HepG2 (cell line): ENCODE data around the gene RIPOR3.

Source experiments
- CREB3 ChIP-seq: sonication (generic); formaldehyde crosslinking; IDR thresholded peaks from 2 replicates; pipeline ENCODE4 v1.5.0; 2020; ENCODE audit warnings: missing genetic modification reagents
- DRAP1 ChIP-seq: IDR thresholded peaks from 2 replicates; pipeline ENCODE4 v1.6.1; 2016; ENCODE audit warnings: missing genetic modification reagents, missing compliant biosample characterization
- FOXK1 ChIP-seq: sonication (generic); formaldehyde crosslinking; IDR thresholded peaks from 2 replicates; pipeline ENCODE4 v1.4.0; 2020; ENCODE audit warnings: low read depth, missing genetic modification reagents, borderline replicate concordance
- GABPA ChIP-seq, 2 experiments: IDR thresholded peaks; 2 replicates each; pipeline ENCODE4 v1.6.1; 2011 to 2016; ENCODE audit warnings: low read depth in 2 of 2, low read length in 1 of 2, missing biosample characterization in 1 of 2, missing genetic modification characterization in 1 of 2
- GLMP ChIP-seq: sonication (generic); formaldehyde crosslinking; IDR thresholded peaks from 2 replicates; pipeline ENCODE4 v1.9.0; 2021; ENCODE audit warnings: missing genetic modification reagents, mild to moderate bottlenecking, borderline replicate concordance
- IRF2 ChIP-seq: IDR thresholded peaks from 2 replicates; pipeline ENCODE4 v1.6.1; 2018; ENCODE audit warnings: missing genetic modification reagents, missing compliant biosample characterization
- NR0B2 ChIP-seq: sonication (generic); formaldehyde crosslinking; IDR thresholded peaks from 2 replicates; pipeline ENCODE4 v1.4.0; 2020; ENCODE audit warnings: mild to moderate bottlenecking, missing genetic modification reagents
- RAD21 ChIP-seq: fragments of 450-650 bp; formaldehyde crosslinking; IDR thresholded peaks from 2 replicates; pipeline ENCODE4 v1.5.0; 2020; ENCODE audit warnings: mild to moderate bottlenecking
- SP1 ChIP-seq, 2 experiments: fragments of 450-650 bp in 1 of 2; sonication (generic) in 1 of 2; formaldehyde crosslinking in 1 of 2; IDR thresholded peaks; 2 replicates each; pipeline versions ENCODE4 v1.4.0 to v1.6.1; 2016 to 2020; ENCODE audit warnings: missing genetic modification reagents in 1 of 2
- ZBTB20 ChIP-seq: sonication (generic); formaldehyde crosslinking; IDR thresholded peaks from 2 replicates; pipeline ENCODE4 v1.8.1; 2023; ENCODE audit warnings: missing genetic modification reagents, low read depth, mild to moderate bottlenecking, borderline replicate concordance
- ZNF816 ChIP-seq: sonication (generic); formaldehyde crosslinking; IDR thresholded peaks from 2 replicates; pipeline ENCODE4 v1.8.0; 2022; ENCODE audit warnings: missing genetic modification reagents, mild to moderate bottlenecking, borderline replicate concordance
- ZNF891 ChIP-seq: sonication (generic); formaldehyde crosslinking; IDR thresholded peaks from 2 replicates; pipeline ENCODE4 v1.5.0; 2020; ENCODE audit warnings: mild to moderate bottlenecking, missing genetic modification reagents
- TF ChIP-seq, protein P1 (sequence below): sonication (generic); formaldehyde crosslinking; IDR thresholded peaks from 2 replicates; pipeline ENCODE4 v1.5.0; 2020; ENCODE audit warnings: mild to moderate bottlenecking, missing genetic modification reagents, moderate library complexity

GRCh38 chr20:50690650-50691572 lies at the start of gene RIPOR3:
- TF ChIP-seq ZBTB20: no peak
- no peak for TF ChIP-seq FOXK1 (CRISPR knock-in tag)
- no peak; the same call in 1 of the 2 replicates for TF ChIP-seq ZNF891 (CRISPR knock-in tag)
- TF ChIP-seq, protein P1, sequence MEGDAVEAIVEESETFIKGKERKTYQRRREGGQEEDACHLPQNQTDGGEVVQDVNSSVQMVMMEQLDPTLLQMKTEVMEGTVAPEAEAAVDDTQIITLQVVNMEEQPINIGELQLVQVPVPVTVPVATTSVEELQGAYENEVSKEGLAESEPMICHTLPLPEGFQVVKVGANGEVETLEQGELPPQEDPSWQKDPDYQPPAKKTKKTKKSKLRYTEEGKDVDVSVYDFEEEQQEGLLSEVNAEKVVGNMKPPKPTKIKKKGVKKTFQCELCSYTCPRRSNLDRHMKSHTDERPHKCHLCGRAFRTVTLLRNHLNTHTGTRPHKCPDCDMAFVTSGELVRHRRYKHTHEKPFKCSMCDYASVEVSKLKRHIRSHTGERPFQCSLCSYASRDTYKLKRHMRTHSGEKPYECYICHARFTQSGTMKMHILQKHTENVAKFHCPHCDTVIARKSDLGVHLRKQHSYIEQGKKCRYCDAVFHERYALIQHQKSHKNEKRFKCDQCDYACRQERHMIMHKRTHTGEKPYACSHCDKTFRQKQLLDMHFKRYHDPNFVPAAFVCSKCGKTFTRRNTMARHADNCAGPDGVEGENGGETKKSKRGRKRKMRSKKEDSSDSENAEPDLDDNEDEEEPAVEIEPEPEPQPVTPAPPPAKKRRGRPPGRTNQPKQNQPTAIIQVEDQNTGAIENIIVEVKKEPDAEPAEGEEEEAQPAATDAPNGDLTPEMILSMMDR (CRISPR knock-in tag): no peak
- no peak for TF ChIP-seq GLMP (CRISPR knock-in tag)
- TF ChIP-seq IRF2 (CRISPR knock-in tag): no peak
- TF ChIP-seq ZNF816 (CRISPR knock-in tag): no peak
- no peak for TF ChIP-seq SP1 (IDR thresholded peaks at IDR 0.05)
- no peak for TF ChIP-seq SP1 (CRISPR knock-in tag; IDR thresholded peaks at IDR 0.05)
- TF ChIP-seq DRAP1: no peak
- TF ChIP-seq GABPA (IDR thresholded peaks at IDR 0.05; ENCODE audit: low read depth, low read length): no peak
- no peak for TF ChIP-seq GABPA (CRISPR knock-in tag; IDR thresholded peaks at IDR 0.05; ENCODE audit: low read depth)
- TF ChIP-seq CREB3 (CRISPR knock-in tag): no peak
- no peak for TF ChIP-seq RAD21 (CRISPR knock-in tag)
- TF ChIP-seq NR0B2 (CRISPR knock-in tag): no peak
